Astrocyte of the spinal cord (primary cell): ENCODE results near the gene AUTS2.

Experiments
- DNase-seq: peaks from one replicate; pipeline ENCODE4 v3.0.0; 2011; ENCODE audit warnings: low read depth, low spot score
- H3K4me3 ChIP-seq: 2 replicates; pipeline ENCODE4 v1.5.1; 2011; ENCODE audit warnings: low read depth, mild to moderate bottlenecking, low read length, moderate library complexity
- in situ Hi-C: cut with HindIII; loops from 2 replicates; pipeline ENCODE4 v1.10.0; 2017; ENCODE audit warnings: low sequenced_read_pairs
- TF ChIP-seq, protein P1 (sequence below): IDR thresholded peaks from 2 replicates; pipeline ENCODE4 v1.5.1; 2012; ENCODE audit warnings: low read depth, mild to moderate bottlenecking, low read length, inconsistent platforms

Gene AUTS2

DNA sequence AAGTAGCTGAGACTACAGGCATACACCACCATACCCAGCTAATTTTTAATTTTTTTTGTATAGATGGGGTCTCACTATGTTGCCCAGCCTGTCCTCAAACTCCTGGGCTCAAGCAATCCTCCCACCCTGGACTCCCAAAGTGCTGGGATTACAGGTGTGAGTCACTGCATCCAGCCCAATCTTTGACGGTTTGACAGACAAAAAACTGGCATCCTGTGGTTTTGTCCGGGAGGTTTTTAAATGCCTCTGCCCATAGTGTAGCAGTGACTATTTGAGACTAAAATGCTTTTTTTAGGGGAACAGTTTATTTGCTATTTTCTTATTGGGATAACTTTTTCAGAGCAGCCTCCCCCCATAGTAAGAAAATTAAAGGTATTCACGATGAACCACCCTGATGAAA, 1010.0 kb downstream of the AUTS2 start:
- TF ChIP-seq, protein P1, sequence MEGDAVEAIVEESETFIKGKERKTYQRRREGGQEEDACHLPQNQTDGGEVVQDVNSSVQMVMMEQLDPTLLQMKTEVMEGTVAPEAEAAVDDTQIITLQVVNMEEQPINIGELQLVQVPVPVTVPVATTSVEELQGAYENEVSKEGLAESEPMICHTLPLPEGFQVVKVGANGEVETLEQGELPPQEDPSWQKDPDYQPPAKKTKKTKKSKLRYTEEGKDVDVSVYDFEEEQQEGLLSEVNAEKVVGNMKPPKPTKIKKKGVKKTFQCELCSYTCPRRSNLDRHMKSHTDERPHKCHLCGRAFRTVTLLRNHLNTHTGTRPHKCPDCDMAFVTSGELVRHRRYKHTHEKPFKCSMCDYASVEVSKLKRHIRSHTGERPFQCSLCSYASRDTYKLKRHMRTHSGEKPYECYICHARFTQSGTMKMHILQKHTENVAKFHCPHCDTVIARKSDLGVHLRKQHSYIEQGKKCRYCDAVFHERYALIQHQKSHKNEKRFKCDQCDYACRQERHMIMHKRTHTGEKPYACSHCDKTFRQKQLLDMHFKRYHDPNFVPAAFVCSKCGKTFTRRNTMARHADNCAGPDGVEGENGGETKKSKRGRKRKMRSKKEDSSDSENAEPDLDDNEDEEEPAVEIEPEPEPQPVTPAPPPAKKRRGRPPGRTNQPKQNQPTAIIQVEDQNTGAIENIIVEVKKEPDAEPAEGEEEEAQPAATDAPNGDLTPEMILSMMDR, result no peak
- H3K4me3 ChIP-seq, result no peak overlapping the region
- in situ Hi-C loops, result no loop called here
- DNase-seq, result no peak

DNA sequence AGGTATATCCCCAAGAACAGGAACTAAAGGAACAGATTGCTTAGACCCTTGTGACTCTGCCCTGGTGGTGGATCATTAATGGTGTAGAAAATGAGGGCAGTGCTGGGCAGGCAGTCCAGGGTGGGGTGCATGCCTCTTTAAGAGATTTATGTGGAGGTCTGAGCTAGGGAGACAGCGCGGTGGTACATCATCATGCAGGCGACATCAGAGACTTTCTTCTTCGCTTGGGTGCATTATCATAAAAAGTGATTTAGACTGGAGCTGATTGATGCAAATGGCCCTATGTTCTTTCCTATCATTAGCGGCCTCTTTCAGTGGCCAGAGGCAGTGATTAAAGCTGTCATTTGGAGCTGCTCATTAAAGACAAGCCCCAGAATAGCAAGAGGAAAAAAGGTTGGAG, 1014.5 kb downstream of the AUTS2 start:
- in situ Hi-C loops, result no loop called here
- TF ChIP-seq, protein P1, result no peak
- no peak for DNase-seq
- H3K4me3 ChIP-seq, result no peak overlapping the region

DNA sequence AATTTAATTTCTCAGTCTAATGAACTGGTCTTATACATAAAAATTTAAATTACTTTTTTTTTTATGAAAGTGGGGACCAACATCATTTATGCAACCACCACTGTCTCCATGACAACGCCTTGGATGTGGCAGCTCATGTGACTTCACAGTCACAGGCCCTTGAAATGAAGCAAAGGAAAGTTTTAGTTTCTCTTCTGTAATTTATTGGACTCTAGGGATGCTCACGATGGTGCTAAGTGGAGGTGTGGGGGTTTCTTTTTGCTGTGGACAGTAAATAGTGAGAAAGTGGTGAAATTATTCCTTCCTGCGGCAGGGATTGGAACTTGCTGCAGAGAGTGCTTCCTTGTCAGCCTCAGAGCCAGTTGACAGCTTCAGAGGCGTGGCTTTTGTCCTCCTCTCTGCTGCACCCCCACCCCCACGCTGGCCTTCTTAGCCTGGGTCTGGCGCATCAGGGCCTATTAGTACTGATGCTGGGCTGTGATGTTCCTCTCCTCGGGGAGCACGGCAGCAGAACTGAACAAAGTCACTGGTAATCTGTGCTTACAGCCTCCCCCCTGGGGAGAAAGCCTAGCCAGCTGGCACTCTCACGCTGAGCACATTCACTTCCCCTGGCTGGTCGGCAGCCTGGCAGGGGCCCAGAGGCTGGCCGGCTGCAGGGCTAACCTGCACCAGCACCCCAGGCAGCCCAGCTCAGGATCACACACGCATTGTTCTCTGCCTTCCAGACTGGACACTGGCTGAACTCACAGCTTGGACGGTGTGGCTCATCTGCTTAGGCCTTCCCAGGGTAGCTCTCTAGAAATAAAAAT, 1016.2 kb downstream of the AUTS2 start:
- TF ChIP-seq, protein P1, result no peak
- peak; percentile 83 for DNase-seq
- no peak overlapping the region for H3K4me3 ChIP-seq
- in situ Hi-C loops, result no loop called here

DNA sequence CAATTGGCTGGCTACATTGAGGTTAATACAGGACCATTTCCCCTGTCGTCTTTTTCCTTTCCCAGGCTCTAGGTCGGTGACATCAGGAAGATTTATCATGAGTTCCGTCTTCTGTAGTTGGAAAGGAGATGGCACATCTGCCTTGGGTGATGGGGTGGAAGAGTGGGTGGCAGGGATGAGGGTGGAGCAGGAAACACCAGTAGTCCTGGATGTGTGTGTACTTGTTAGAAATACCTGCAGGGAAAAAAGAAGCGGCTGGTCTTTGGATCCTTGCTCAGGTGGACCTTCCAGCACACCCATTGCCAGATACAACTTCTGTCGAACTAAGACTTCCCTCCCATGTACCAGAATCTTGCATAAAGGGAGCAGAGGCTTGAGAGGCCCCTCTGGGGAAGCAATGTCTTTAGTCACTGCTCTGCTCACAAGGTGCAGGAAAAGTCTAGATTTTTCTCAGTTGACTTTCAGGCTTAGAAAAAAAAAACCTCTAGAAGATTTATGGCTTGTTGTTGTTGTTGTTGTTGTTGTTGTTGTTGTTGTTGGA, 1016.9 kb downstream of the AUTS2 start:
- in situ Hi-C loops, result no loop called here
- TF ChIP-seq, protein P1, result no peak
- H3K4me3 ChIP-seq, result no peak overlapping the region
- DNase-seq, result no peak

DNA sequence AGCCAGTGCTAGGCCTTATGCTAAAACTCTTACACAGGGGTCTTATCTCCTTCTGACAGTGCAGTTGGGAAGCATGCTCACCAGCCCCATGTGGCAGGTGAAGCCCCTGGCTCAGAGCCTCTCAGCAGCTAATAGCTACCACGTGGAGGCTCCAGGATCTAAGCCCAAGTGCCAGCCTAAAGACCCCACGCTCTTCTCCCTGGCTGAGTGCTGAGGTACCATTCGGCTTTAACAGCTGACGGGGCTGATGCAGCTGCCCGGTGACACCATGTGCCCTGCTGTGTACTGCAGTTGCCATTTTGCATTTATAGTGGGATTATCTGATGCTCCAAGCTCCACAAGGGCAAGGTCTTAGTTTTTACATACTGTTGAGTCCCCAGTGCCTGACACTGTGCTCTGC, 1017.9 kb downstream of the AUTS2 start:
- no peak overlapping the region for H3K4me3 ChIP-seq
- TF ChIP-seq, protein P1, result no peak
- in situ Hi-C loops, result no loop called here
- DNase-seq, result no peak

DNA sequence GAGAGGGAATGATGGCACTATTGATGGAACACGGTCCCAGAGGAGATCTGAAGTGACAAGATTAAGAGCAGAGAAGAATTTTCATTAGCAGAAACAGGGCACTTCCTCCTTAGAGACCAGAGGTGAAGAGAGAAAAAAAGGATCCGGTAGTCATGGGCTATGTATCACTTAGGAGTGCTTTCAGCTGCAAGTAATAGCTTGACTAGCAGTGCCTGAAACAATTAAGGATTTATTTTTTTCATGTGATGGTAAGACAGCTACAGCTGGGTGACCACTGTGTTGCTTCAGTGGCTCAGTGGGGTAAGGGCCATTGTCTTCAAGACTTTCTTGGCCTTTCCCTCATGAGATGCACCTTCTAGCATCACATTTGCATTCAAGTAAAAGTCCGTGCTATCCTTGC, 1018.5 kb downstream of the AUTS2 start:
- DNase-seq, result no peak
- TF ChIP-seq, protein P1, result no peak
- H3K4me3 ChIP-seq, result no peak overlapping the region
- in situ Hi-C loops, result no loop called here
